GM21825 (cell line): ENCODE measurements around the gene PLAC9.
A peak's percentile ranks its signal among the peaks of the same experiment; 100 is the strongest.
"Not testable (repeated sequence)": the region's sequence is repeated elsewhere in the genome, so short reads cannot be mapped to it uniquely, and the experiment has no call there.

Experiments
- ATAC-seq: cut with Tn5 transposase; IDR thresholded peaks from one replicate; pipeline ENCODE4 v1.9.1; 2021; ENCODE audit warnings: mild to moderate bottlenecking, moderate library complexity; ENCODE audit not compliant: unreplicated experiment

PLAC9 gene

DNA sequence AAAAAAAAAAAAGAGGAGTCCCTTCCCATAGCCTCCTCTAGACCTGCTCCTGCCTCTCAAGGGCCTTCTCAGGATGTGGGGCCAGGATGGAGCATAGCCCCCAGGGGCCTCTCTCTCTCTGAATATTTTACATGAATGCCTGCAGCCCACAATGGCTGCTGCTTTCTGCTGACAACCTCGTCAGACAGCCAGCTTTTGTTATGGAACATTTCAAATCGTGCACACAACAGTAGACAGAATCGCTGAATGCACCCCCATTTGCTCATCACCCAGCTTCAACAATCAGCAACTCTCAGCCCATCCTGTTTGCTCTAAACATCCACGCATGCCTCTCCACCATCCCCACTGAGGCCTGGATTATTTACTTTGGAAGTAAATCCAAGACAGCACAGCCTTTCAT lies 5.4 kb downstream of the PLAC9 start:
- no peak for ATAC-seq

DNA sequence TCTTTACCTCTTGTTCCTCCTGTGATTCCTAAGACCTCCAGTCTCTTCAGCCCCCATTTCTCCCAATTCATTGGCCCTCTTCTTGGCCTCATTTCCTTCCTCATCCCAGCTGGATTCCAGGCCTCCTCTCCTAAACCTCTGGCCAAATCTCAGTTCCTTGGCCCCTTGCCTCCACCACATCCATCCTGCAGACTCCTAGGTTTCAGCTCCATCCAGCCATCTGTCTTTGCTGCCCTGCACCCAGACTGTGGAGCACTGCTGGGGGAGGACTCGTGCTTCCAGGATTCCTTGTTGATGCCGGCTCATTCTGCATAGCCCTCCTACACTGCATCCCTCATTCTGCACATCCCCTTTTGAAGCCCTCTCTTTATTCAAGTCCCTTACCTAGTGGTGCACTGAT lies 6.7 kb downstream of the PLAC9 start:
- no peak for ATAC-seq

DNA sequence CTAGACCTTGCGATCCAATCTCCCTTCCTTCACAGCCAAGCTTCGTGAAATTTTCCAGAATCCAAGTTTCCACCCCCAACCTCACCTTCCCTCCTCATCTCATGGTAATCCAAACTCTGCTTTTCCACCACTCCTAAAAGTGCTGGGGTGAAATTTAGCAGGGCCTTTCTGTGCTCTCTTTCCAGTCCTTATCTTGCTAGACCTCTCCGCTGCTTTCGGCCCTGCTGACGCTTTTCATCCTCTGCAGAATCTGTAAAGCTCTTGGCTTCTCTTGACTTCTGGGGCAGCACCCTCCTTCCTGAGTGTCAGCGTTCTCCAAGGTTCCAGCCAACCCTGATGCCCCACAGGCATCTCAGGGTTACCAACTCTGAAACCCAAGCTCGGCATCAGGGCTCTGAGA lies 7.7 kb downstream of the PLAC9 start:
- ATAC-seq: no peak

DNA sequence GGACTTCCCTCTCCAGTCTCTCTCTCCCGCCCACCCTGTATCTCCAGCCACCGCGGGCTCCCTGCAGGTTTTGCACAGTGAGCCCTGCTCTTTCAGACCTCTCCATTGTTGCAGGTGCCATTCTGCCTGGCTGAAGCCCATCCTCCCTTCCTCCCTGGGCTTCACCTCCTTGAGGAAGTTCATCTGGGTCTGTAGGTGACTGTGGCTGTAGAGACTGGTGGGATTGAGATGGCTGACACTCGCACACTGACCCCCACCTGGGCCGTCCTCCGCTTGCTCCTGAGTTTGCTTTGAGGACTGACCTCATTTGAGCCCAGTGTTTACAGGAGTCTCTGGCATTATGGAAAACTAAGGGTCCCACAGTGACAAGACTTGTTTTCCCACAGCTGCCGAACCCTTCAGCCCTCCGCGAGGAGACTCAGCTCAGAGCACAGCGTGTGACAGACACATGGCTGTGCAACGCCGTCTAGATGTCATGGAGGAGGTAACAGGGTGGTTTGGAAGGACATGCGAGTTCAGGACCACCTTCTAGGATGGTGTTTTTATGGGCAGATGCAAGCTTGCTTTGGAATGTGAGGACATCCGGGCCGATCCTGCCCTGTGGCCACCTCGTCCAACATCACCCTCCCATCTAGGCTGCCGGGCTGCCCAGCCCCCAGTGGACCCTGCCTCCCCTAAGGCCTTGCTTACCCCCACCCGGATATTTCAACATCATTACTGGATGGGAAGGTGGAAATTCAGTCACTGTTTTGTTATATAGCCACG lies 9.3 kb downstream of the PLAC9 start:
- ATAC-seq: no peak

DNA sequence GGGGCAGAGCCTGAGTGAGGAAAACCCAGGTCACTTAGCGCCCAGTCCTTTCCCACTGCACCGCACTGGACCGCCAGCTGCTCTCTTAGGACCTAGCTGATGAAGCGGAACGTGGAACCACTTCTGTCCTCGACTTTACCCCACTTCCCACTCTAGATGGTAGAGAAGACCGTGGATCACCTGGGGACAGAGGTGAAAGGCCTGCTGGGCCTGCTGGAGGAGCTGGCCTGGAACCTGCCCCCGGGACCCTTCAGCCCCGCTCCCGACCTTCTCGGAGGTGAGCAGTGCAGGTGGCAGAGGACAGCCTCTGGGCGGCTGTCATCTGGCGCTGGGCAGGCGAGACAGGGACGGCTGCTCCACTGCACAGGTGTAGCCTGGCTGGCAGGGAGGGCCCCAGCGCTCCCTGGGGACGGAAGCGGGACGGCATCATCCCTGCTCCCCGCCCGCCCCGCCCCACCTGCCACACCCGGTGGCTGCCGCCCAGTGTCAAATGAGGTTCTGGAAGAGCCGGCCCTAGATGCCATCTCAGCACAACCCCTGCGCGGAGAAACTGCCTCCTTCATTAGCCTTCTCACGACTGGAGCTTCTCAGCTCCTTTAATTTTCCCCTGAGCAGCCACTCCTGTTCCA lies 11.7 kb downstream of the PLAC9 start:
- peak; percentile 77 for ATAC-seq

DNA sequence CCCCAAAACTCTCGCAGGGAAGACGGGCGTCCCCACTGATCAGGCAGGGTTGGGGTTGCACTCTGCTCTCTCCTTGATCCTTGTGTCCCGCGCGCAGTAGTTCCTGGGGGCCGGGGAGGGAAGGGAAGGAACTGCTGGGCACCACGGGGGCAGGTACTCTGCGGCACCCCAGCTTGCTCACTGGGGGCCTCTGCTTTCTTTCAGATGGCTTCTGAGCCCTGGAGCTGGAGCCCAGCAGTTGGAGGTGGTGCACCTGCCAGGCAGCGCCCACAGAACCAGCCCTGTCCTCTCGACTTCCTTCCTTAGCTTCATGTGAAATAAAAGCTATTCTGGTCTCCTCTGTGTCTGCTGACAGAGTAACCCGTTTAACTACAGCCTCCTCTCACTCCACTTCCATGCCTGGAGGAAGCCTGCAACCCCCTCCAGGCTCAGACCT lies 12.2 kb downstream of the PLAC9 start:
- peak; percentile 47 for ATAC-seq

DNA sequence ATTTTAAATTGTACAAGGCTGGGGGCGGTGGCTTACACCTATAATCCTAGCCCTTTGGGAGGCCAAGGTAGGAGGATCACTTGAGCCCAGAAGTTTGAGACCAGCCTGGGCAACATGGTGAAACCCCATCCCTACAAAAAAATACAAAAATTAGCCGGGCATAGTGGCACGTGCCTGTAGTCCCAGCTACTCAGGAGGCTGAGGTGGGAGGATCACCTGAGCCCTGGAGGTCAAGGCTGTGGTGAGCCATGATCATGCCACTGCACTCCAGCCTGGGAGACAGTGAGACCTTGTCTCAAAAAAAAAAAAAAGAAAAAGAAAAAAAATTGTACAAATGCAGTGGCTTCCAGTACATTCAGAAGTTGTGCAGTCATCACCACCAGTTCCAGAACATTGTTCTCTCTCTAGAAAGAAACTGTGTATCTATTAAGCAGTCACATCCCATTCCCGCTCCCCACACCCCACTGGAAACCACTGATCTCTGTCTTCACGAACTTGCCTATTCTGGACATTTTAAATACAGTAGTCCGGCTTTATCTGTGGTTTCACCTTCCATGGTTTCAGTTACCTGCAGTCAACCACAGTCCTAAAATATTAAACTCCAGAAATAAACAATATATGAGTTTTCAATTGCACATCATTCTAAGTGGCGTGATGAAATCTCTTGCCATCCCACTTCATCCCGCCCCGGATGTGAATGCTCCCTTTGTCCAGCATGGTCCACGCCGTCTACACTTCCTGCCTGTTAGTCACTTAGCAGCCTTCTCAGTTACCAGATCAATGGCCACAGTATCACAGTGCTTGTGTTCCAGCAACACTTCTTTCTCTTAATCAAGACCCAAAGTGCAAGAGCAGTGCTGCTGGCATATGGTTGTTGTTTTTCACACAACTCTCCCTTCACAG lies 13.1 kb downstream of the PLAC9 start:
- not testable (repeated sequence) for ATAC-seq

DNA sequence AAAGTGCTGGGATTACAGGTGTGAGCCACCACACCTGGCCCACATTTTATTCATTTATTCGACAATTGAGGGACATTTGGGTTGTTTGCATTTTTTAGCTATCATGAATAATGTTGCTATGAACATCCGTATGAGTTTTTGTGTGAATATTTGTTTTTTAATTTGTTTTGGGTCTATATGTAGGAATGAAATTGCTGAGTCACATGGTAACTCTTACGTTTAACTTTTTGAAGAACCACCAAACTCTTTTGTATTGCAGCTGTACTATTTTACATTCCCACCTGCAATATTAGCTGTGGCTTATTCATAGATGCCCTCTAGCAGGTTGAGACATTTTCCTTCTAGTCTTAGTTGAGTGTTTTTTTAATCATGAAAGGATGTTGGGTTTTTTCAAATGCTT lies 14.4 kb downstream of the PLAC9 start:
- ATAC-seq: no peak

DNA sequence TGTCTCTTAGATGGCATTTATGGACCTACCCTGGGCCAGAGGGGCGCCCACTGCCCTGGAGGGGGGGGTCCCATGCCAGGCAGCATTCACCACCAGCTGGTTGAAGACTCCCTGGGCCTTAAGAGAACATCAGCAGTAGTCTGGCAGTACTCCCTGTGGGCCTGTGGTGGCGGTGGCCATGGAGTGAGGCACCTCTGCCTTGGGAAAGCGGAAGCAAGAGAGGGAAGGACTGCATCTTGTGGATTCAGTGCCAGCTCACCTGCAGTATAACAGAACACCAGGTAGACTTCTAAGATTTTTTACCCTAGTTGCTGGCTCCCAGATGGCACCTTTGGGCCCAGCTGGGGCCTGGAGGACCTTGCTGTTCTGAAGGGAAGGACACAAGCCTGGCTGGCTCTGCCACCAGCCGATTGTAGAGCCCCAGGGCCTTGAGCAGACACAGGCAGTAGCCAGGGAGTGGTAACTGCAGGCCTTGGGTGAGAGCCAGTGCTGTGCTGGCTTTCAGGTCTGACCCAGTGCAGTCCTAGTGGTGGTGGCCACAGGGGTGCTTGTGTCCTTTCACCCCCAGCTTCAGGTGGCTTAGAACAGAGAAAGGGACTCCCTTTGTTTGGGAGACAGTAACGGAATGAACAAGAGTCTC lies 15.8 kb downstream of the PLAC9 start:
- ATAC-seq: no peak

DNA sequence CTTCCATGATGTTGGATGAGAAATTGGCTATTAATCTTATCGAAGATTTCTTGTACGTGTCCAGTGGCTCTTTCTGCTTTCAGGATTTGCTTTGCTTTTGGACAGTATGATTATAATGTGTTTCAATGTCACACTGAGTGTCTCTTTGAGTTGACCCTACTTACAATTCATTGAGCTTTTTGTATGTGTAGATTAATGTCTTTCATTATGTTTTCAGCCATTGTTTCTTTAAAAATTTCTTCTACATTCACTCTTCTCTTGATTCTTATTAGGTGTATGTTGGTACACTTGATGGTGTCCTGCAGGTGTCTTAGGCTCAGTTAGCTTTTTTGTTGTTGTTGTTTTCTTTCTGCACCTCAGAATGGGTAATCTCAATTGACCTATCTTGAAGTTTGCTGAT lies 16.6 kb downstream of the PLAC9 start:
- ATAC-seq: no peak

DNA sequence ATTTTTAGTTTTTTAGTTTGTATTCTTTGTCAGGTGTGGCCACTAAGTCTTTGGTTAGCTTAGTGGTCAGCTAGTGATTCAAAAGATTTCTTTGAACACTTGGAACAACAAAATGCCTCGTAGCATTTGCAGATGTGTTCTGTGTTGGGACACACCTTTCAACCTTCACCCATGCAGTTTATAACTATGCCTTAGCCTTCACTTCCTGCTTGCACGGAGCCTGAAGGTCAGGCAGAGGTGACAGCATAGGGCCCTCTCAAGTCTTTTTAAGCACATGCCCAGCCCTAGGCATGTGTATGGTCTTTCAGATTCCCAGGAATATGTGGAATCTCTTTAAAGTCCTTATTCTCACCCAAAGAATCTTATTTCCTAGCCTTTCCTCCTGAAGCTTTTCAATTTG lies 17.6 kb downstream of the PLAC9 start:
- no peak for ATAC-seq

DNA sequence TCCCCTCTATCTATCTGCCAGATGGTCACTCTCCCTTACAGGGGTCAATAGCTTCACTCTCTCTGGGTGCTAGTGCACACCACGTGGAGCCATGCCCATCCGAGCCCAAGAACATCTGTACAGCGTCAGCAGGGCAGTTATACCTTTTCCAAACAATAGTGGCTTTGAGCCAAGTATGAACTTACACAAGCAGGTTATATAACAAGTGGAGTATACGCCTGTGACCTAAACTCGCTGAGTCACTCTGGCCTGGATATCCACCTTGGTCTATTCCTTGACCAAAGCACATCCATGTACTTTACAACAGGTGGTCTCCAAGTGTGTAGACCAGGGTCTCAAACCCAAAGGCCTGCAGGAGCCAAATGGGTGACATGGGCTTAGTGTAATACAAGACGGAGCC lies 20.3 kb downstream of the PLAC9 start:
- no peak for ATAC-seq

DNA sequence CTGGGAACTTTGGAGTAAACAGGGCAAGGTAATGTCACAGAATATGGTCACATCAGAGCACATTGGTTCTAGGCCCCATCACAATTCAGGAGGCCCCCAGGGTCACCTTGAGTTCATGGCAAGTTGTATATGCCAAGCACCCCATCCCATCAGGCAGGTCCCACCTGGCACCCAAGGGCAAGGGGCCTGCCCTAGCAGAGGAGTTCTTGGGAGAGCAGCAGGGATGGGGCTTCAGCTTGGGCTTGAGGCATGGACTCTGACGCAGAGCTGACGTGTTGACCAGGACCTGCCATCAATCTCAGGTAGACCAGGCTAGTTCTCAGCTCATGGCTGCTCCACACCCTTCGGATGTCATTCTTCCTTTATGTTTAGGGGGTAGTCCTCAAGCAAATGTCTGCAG lies 20.9 kb downstream of the PLAC9 start:
- no peak for ATAC-seq

DNA sequence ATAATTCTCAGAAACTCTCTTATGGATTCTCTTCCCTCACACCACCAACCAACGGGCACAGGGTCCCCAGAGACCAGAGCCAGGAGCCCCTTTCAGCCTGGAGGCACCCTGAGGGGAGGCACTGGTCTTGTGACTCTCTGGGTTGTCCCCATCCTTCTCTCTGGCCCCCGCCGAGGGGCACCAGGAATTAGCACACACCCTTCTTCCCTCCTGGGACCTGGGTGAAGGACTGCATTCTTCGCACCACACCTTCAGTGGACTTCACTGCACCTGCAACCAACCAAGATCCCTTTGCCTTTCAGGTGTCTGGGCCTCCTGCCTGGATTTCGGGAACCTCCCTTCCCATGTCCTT lies 22.1 kb downstream of the PLAC9 start:
- no peak for ATAC-seq

DNA sequence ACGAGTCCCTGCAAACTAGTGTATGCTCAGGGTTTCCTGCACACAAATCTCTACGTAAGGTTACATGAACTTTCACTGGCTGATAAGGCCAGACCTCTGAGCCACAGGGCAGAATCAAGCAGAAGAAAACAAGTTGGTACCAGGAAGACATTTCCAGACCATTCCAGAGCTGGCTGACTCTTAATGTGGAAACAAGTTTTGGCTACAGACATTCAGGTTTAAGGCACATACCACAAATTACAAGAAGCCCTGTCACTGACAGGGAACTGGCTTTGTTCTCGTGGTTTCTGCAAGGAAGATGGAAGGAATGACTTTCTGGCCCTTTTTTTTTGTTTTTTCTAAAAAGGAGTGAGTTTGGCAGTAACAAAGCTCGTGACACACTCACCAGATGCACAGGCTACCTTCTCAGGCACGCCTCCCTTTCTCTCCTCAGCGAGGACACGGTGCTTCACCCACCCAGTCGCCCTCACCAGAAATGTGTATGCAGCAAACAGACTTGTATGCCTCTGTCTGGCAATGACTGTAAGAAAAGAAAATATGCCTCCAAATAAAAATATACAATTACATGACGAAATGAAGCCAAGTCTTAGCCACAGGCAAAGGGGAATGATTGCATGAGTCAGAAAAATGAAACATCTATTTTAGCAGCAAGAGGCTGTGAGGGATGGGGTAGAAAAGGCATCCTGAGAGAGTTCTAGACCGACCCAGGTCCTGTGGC lies 22.6 kb downstream of the PLAC9 start:
- no peak for ATAC-seq

DNA sequence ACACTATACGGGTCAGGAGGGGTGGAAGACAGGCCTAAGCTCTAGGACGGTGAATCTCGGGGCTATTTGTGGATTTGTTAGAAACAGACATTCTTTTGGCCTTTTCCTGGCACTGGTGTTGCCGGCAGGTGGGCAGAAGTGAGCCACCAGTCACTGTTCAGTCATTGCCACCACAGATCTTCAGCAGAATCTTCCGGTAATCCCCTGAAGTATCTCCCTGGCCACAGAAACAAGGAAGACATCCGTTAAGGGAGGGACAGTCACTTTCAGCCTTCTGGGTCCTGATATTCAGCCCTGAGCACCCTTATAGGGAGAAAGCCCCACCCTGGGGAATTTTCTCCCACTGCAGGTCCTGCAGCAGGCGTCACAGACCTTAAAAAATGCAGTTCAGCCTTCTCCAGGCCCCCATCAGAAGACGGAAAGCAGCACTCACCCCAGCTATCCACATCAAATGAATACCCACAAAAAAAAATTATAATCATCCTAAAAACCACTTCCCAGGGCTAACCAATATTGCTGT lies 23.2 kb downstream of the PLAC9 start:
- ATAC-seq: no peak

DNA sequence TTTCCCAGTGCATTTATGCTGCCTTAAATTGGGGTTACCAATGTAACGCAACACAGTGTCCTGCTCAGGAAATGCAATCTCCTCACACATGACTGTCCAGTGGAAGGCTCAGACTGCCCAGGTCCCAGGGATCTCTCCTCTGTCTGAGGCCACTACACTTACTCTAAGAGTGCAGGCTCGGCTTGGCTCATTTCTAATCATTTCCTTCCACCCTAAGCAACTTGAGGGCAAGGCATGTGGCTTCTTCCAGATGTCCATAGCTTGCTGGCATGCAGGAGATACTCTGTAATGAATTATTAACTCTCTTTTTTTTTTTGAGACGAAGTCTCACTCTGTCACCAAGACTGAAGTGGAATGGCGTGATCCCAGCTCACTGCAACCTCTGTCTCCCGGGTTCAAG lies 23.7 kb downstream of the PLAC9 start:
- ATAC-seq: no peak

DNA sequence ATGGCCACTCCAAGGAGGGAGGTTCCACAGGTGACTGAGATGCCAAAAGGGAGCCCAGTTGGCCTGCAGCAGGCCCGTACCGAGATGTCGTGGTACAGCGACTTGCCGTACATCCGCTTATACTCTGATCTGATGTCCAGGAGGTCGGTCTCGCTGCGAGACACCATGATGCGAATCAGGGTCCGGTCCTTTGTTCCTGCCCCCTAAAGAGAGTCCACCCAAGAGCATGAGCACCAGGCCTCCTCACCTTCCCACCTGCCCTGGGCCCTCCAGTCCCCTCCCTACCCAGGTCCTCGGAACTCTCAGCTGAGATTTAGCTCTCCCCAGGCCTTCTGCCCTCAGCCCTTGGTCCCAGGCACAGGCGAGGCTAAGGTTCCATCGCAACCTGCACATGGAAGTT lies 25.0 kb downstream of the PLAC9 start:
- no peak for ATAC-seq

DNA sequence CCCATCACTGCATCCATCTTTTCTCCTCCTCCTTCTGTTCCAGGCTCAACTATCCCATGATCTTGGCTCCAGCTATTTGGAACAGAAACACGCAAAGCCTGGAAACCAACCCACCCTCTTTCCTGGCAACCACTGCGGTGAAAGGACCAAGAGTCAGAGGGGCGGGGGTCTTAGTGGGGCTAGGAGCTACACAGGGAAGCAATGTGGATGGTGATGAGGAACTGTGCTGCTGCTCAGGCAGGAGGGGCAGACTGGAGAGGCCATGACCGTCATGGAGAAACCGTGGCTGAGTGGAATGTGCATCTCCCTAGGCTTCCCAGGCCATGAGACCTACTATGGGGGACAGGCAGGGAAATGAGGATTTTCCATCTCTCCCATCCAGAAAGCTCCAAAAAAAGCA lies 25.6 kb downstream of the PLAC9 start:
- no peak for ATAC-seq

DNA sequence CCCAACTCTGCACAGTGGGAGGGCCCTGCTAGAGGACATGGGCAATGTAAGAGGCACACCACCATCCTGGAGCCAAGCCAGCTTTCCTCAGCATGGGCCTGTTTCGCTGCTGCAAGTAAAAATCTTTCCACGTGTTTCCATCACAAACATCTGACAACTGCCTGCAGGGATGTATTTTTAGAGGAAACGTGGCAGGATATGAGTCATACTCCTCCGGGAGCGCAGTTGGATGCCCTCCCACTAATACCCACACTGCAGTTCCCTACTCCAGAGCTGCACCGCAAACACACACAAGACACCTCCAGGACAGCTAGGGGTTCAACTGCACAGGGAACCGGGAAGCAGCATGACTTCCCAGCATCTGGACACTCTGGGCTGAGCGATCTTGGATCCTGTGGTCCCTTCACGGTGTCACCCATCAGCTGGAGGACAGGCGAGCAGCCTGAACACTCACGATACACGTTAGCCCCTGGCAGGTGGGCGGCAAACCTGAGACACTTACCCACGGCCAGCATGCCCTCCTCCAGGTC lies 26.1 kb downstream of the PLAC9 start:
- no peak for ATAC-seq
